Myocyte (in vitro differentiated cells): Measurements from ENCODE around the gene ASPA. TPM values are rescaled to one million over a fixed set of nuclear protein-coding genes. Genes with fewer than 3 reads are reported as not detected.
"Not testable (repeated sequence)": the region's sequence is repeated elsewhere in the genome, so short reads cannot be mapped to it uniquely, and the experiment has no call there.

Source experiments
- DNase-seq: peaks from one replicate; pipeline ENCODE4 v3.0.0-alpha.2; 2012; ENCODE audit warnings: low read depth
- polyA plus RNA-seq: library from polyadenylated mRNA; unstranded; fragments of >200 nt; gene quantifications from one replicate; pipeline ENCODE4 v1.2.1, GENCODE V29; 2012; ENCODE audit warnings: missing spikeins
- total RNA-seq: library from RNA; depleted of rRNA; stranded (reverse); fragments of >200 nt; gene quantifications from 2 replicates; pipeline ENCODE4 v1.2.3, GENCODE V29; 2014

ASPA gene
- total RNA-seq = 0.03 and 0.05 TPM in 2 replicates
- polyA plus RNA-seq = 0.10 TPM

DNA sequence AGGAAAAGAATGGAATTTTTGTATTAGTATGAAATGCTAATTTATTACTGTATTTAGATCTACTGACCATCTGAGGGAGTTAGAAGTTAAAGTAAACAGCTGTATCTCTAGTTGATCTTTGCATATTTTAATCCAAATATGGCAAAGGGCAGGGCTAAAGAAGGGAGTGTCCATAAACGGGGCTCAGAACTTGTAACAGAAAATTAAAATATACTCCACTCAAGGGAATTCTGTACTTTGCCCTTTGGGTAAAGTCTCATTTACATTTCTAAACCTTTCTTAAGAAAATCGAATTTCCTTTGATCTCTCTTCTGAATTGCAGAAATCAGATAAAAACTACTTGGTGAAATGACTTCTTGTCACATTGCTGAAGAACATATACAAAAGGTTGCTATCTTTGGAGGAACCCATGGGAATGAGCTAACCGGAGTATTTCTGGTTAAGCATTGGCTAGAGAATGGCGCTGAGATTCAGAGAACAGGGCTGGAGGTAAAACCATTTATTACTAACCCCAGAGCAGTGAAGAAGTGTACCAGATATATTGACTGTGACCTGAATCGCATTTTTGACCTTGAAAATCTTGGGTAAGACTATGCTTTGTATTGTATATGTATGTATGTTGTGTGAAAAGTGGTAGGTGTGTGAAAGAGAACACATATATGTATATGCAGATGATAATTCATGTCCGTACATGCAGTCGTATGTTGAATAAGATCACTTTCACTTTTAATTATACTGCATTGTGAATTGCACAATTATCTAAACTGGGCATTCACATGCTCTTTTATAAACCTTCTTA lies at the start of gene ASPA:
Gene ASPA (plus strand): TSS at position 186 of the 799 bp plus-strand sequence. CDS start 163 bp downstream, at position 349.
- DNase-seq = peak; percentile 26

DNA sequence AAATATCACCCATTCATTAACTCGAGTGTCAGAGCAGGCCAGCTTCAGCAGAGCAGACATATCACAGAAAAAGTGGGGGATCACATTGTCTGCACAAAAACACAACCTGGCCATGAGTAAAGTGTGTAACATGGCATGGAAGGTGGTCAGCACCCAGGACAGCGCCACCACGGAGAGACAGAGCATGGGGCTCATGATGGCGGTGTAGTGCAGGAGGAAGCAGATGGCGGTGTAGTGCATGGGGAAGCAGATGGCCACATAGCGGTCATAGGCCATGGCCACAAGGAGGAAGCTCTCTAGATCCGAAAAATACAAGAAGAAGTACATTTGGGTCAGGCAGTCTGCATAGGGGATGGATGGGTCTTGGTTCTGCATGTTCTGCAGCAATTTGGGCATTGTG lies 42.6 kb upstream of the ASPA start:
- DNase-seq = peak; percentile 2

DNA sequence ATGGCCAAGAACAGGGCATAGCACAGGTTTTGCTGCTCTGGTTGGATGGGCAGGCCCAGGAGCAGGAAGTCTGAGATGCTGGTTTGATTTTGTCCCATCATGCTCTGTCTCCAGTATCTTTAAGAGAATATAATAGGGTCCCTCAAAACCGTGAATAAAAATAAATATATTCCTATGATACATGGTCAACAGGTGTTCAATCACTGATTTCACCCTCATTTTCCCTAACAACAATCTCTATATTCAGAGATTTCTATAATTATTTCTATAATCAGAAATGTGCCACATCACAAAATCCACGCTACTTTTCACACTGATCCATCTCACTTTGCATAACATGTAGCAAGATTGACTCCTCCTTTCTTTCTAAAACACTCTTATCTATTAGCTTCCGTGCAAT lies 42.1 kb upstream of the ASPA start, which contains the start of gene OR1E2:
Gene OR1E2 (minus strand): TSS at position 101 of the 400 bp plus-strand sequence. CDS start 0 bp downstream, at position 101.
- DNase-seq = no peak

DNA sequence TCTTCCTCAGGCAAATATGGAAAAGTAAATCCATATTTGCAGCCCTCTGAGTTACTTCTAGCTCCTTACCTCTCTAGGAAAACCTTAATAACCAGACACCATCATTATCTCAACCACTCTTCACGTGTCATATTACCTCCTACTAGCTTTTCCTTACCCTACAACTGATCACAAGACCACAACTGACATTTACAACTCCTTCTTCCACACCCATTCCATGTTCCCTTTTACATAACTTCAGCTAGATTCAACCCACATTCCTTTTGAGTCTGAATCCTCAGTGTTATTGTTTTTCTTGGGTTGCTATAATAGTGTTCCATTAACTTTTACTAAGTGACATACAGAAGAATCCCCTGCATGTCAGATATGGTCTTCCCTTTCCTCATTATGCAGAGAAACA lies 37.4 kb upstream of the ASPA start:
- no peak for DNase-seq

DNA sequence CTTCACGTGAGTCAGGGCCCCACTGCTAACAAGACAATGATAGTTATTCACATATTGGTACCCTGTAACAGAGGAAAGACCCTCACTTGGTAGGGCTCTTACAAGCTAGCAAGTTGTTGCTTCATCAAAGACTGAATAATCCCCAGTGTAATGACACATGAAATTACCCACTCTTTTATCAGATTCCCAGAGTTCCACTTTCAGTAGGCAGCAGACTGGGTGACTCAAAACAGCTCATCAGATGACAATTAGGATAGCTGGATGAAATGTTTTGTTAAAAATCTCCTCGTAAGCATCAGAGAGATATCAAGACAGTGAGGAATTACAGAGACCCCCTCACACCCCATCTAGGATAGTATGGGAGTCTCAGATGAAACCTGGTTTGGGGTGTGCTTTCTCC lies 35.3 kb upstream of the ASPA start:
- no peak for DNase-seq

DNA sequence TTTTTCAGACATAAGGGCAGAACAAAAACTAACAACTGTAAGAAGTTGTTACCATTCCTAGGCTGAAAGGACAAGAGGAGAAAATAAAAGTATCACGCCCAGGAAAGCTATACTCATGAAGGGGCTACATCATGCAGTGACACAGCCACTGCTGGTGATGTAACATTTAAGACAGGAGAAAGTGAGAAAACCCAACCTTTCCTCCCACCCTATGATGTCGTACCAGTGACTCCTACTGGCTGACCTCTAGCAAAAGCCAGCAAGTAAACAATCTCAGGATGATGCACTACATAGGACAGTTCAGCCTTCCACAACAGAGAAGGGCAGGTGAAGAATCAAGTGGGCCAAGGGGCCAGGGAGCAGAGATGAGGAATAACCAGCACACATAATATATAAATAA lies 28.2 kb upstream of the ASPA start:
- no peak for DNase-seq

DNA sequence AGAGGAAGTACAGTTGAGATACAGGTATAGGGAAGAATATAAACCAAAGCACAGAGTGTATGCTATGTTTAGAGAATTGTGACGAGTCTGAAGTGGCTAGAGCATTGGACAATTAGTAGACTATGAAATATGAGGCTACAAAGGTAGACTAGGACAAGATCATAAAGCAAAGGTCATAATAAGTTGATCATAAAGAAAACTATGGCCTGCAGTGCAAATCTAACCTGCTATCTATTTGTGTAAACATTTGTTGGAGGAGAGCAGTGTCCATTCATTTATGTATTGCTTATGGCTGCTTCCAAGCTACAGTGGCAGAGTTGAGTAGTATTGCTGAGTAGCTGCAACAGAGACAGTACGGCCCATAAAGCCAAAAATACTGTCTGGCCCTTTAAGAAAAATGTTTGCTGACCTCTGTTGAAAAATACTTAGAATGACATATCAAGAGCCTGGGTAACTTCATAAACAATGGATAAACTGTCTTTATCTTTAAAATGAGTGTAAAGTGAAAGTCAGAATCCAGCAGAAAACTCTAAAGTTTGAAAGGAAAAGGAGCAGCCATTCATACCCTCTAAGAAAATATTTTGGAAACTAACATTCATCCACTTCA lies 27.6 kb upstream of the ASPA start:
- peak; percentile 1 for DNase-seq

DNA sequence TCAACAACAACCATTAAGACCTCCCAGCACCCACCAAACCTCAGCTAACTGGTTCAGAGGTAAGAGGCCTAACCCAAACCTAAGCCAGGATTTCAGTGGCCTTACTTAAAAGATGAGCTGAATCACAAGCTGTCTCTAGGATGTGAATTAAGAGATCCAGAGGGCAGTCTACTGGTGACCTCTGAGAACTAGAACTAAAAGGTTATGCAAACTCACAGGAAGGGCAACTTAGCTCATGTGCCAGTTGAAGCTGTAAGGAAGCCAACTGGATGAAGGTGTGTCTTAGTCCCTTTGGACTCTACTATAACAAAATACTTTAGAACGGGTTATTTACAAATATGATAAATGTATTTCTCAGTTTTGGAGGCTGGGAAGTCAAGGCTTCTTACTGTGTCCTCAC lies 9.4 kb upstream of the ASPA start:
- not testable (repeated sequence) for DNase-seq

DNA sequence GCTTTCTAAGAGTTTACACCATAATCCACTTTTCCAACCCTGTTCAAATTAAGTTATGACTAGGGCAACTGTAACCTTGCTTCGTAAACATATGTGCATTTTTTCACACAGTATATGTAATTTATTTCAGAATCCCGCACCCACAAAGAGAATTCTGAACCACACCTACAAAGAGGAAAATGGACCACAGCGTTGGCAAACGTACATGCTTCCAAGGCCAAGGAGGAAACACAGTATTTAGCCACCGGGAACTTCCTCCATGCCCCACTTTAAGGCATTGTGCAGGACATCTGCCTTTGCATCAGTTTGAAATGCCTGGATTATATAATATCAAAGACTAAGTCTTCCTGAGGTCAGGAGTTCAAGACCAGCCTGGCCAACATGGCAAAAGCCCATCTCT lies 6.3 kb upstream of the ASPA start:
- no peak for DNase-seq

DNA sequence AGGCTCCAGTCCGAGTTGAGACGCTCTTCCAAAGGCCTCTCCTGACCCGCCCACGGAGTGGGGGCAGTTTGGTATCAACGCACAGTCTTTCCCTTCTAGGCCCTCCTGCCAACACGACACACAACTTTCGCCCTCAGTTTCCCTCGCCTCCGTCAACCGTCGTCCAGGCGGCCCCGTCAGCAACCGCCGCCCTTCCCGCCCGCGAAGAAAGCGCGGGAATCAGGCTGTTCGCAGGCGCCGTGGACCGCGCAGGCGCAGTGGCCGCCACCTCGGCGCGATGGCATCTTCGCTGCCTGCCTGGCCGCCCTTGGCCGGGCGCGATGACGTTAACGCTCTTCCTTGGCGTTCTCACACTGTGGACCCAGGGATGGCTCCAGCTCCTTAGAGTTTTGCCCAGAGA lies 4.2 kb upstream of the ASPA start, which contains the start of gene SPATA22:
Gene SPATA22 (minus strand): TSS at position 221 of the 400 bp plus-strand sequence. CDS start 2,494 bp downstream, outside the sequence.
- no peak for DNase-seq

DNA sequence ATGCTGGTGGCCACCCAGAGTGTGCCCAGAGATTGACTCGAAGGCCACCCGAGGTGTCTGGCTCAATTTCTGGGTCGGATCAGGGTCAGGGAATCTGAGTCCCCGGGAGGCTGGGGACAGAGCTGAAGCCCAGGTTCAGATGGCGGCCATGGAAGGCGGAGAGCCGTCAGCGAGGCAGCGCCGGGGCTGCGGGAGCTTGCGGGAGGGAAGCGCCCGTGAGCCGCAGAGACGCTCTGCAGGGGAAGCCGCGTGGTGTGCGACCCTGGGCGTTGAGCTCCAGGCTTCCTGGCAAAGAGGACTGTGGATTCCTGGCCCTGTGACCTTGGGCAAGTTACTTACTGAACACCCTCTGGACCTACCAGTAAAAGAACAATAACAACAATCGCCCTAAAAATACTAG lies 3.7 kb upstream of the ASPA start:
- DNase-seq = no peak

DNA sequence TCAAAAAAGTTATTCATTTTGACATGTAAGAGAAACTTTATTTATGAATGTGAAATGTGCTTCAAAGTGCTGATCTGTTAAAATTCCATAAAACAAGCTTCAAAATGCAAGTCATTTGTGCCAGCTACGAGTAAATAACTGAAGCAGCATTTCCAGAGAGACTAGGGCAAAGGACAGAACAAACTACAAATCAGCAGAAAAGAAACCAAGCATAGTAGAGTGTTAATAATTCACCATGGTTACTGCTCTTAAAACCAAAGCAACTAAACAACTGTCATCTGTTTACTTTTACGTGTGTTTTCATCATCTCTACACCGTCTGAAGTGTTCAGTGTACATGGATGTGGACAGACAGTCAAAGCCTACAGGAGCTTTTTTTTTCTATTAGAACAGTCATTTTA lies 1.6 kb upstream of the ASPA start:
- DNase-seq = no peak

DNA sequence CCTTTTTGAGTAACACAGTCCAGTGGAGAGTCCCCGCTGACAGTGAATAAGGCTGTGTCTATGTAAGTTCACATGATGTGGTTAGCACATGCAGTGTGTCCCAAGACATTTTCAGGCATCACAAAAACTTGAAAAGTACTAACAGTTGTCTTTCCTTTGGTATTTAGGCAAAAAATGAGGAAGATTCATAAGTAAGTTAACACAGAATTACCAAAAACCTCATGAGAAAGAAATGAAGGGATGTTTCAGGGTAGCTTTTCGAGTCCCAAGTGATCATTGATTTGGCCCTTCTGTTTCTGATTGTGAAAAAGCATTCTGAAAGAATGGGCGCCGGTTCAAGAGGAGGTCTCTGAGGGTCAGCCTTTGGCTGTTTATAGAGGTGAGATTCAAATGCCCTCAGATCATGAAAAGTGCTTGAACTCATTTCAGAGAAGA lies 529 bp upstream of the ASPA start:
- no peak for DNase-seq

DNA sequence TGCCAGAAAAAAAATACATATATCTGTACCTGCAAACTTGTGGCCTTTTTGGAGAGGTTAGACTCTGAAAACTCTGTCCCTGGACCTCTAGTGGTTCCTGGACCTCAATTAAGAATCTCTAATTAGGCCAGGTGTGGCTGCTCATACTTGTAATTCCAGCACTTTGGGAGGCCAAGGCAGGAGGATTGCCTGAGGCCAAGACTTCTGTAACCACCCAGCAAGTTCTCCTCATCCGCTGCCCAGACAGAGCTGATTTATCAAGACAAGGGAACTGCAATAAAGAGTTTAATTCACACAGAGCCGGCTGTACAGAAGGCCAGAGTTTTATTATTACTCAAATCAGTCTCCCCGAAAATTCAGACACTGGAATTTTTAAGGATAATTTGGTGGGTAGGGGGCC lies 4.2 kb downstream of the ASPA start:
- DNase-seq = no peak

DNA sequence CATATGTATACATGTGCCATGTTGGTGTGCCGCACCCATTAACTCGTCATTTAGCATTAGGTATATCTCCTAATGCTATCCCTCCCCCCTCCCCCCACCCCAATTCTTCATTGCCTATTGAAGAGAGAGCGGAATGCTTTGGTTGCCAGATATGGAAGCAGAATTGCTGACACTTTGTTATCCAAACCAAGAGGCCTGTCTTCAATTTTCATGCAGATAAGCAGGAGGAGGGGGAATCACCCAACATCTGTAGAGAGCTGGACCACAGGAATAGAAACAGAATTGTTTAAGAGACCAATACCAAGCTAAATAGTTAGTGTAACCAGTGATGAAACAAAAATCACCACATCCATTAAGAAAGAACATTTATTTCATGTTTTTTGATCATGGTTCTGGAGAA lies 7.1 kb downstream of the ASPA start:
- DNase-seq = no peak

DNA sequence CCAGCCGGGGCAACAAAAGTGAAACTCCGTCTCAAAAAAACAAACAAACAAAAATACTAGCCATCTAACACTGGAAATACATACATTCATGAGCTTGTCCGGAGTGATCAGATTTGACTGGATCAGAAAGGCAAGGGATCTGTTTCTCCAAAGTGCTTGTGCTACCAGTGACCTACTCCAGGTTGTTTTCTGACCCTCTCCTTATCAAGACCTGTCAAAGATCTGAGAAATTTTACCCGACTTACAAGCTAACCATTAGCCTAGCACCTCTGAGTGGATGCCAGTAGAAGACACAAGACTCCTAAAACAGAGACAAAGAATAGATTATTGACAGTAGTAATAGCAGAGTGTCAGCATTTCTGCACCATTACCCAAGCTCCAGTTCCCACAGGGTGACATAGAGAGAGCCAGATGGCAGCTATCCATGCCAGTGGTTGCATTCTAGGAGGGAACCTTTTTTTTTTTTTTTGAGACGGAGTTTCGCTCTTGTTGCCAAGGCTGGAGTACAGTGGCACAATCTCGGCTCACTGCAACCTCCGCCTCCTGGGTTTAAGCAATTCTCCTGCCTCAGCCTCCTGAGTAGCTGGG lies 9.8 kb downstream of the ASPA start:
- no peak for DNase-seq

DNA sequence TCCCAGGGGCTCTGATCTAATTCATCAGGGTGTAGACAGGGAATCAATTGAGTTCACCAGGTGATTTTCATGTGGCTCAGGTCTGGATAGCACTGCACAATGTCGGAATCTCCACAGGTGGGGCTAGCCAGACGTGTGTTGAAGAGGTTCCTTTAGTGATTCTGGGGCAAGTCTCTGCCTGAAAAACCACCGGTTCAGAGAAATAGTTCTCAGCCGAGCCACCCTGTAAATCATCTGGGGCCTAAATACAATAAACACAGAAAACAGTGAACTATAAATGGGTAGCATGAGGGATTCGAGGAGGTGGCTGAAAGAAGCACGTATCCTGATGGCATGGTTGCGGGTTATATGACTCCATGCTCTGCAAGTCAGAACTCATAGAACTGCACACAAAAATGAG lies 21.3 kb downstream of the ASPA start:
- DNase-seq = no peak

DNA sequence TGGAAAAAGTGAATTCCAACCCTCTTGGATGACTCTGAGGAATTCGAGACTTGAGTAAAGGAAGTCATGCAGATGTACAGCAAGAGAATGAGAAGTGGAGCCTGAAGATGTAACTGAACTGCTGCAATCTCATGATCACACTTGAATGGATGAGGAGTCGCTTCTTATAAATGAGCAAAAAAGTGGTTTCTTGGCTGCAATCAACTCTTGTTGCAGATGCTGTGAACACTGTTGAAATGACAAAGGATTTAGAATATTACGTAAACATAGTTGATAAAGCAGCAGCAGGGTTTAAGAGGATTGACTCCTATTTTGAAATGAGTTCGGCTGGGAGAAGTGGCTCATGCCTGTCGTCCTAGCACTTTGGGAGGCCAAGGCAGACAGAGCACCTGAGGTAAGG lies 25.5 kb downstream of the ASPA start:
- DNase-seq = no peak

DNA sequence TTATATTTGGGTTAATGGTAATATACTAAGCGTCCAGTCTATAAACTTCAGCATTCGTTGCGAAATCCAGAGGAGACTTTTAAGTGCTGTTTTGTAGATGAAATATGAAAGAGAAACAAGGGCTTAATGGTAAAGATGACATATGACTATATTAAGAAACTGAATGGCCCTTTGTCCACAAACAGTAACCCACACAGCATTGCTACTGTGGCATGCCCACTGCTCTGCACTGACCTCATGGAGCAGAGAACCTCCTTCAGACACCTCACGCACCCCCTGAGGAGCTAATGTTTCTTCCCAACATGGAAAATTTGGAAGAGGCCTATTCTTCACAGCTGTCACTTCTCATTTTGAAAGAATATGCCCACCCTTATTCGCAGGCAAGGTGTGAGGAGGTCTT lies 26.7 kb downstream of the ASPA start:
- DNase-seq = no peak

DNA sequence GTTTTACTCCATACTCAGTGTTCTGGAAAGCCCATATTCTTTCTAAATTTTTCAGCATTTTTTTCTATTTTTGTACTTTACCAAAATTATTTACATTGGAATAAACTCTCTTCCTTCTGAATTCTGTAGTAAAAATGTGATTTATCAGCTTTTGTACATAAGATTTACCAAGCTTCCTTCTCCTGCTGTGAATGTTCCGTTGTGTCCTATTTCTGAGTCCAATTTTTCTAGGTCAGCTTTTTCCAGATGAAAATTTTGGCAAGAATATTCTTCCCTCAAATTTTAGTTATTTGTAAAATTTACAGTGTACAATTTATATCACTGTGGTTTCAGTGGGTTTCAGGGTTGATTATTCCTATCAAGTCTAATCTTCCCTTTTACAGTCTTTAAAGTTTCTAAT lies 27.5 kb downstream of the ASPA start:
- DNase-seq = no peak

DNA sequence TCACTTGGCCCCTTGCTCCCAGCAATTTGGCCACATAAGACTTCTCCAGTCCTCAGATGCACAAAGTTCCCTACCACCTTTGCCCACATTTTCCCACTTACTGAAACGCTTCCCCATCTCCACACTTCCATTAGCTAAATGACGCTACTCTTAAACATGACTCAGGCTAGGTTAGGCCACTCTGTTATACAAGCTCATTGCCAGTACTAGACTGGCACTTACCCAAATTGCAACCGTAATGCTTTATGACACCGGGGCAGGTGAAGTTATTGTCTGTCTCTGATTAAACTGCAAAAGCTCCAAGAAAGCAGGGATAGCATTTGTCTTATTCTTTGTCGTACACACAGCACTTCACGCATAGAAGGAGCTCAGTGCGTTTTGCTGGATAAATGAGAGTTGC lies 29.2 kb downstream of the ASPA start:
- no peak for DNase-seq

DNA sequence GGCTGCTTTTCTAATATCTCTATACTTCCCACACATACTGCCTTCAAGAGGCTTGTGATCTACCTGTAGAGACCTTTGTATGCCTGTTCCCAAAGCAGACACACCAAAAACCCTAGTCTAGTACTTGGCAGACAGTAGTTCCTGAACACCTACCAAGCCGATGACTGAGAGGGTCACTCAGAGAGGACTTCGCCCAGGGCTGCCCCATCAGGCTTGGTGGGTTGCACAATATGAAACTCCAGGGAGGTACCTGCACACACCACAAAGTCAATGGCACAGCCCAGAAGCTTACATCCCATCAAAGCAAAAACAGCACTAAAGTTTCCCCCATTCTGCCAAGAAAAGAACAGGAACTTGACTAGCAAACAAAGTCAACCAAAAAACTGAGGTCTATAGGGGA lies 30.3 kb downstream of the ASPA start:
- DNase-seq = no peak
